GM11168 (cell line): ENCODE measurements around the gene ADAMTS3.

Experiments
- in situ Hi-C: fragments of 300-500 bp; cut with MboI; formaldehyde crosslinking; loops from one replicate; pipeline ENCODE4 v1.12.0; 2022; ENCODE audit warnings: low sequenced_read_pairs; ENCODE audit not compliant: unreplicated experiment

ADAMTS3 gene

GRCh38 chr4:72568959-72569718, at the start of gene ADAMTS3:
TSS of gene ADAMTS3 (minus strand) at chr4:72569221. CDS start at chr4:72568762, 459 bp downstream.
- in situ Hi-C loops, result no loop called here

- in situ Hi-C loops, result no loop called here
Measured at GRCh38 chr4:72613959-72614358, 44.9 kb upstream of the ADAMTS3 start.

- in situ Hi-C loops, result no loop called here
Measured at GRCh38 chr4:72606751-72607150, 37.7 kb upstream of the ADAMTS3 start.

GRCh38 chr4:72604324-72604723, 35.3 kb upstream of the ADAMTS3 start:
- in situ Hi-C loops, result no loop called here

- in situ Hi-C loops, result no loop called here
Measured at GRCh38 chr4:72602396-72603376, 33.7 kb upstream of the ADAMTS3 start.

GRCh38 chr4:72591547-72592454, 22.8 kb upstream of the ADAMTS3 start:
- in situ Hi-C loops, result no loop called here

GRCh38 chr4:72587334-72587733, 18.3 kb upstream of the ADAMTS3 start:
- in situ Hi-C loops, result no loop called here

GRCh38 chr4:72582853-72583252, 13.8 kb upstream of the ADAMTS3 start:
- in situ Hi-C loops, result no loop called here

GRCh38 chr4:72577211-72577610, 8.2 kb upstream of the ADAMTS3 start:
- in situ Hi-C loops, result no loop called here

- in situ Hi-C loops, result no loop called here
Measured at GRCh38 chr4:72571337-72571736, 2.3 kb upstream of the ADAMTS3 start.

- in situ Hi-C loops, result no loop called here
Measured at GRCh38 chr4:72569719-72570235, 756 bp upstream of the ADAMTS3 start.

- in situ Hi-C loops, result no loop called here
Measured at GRCh38 chr4:72567821-72568675, 973 bp downstream of the ADAMTS3 start.

GRCh38 chr4:72567036-72567435, 2.0 kb downstream of the ADAMTS3 start:
- in situ Hi-C loops, result no loop called here

- in situ Hi-C loops, result no loop called here
Measured at GRCh38 chr4:72566464-72566972, 2.5 kb downstream of the ADAMTS3 start.

GRCh38 chr4:72564789-72565188, 4.2 kb downstream of the ADAMTS3 start:
- in situ Hi-C loops, result no loop called here

GRCh38 chr4:72564184-72564583, 4.8 kb downstream of the ADAMTS3 start:
- in situ Hi-C loops, result no loop called here

GRCh38 chr4:72558655-72559054, 10.4 kb downstream of the ADAMTS3 start:
- in situ Hi-C loops, result no loop called here

GRCh38 chr4:72557021-72557420, 12.0 kb downstream of the ADAMTS3 start:
- in situ Hi-C loops, result no loop called here

GRCh38 chr4:72555377-72555831, 13.6 kb downstream of the ADAMTS3 start:
- in situ Hi-C loops, result no loop called here
